ENCODE measurements around the gene ZNF341.

DNA sequence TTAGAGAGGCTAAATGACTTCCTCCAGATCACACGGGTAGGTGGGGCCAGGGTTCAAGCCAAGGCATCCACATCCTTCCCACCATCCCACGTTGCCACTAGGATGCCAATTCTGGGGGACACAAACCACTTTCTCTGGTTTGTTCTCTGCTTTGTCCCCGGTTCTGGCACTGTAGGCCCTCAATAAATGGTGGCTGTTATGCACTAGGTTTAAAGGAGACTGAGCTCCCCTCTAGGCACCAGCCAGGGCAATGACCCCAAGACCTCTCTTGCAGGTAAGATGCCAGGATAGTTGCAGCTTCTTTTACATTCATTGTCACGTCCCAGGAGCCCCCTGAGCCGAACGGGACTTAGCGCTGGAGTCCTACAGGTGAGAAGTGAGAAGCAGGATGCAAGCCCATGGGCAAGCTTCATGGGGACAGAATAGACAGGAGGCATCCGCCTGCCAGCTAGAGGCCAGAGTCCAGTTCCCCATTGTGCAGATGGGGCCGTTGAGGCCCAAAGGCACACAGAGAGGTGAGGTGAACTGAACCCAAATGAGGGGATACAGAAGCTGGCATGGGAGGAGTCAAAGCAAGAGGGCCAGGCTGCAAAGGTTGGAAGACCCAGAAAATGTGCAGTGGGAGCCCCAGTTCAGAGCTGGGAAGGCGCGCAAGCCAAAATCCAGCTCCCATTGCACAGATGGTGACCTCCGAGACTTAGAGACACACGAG, 12.4 kb upstream of the ZNF341 start:
- TF ChIP-seq POLR2AphosphoS5 (IDR thresholded peaks at IDR 0.05) = no peak
- TF ChIP-seq POLR2A (IDR thresholded peaks at IDR 0.05) = no peak
- TF ChIP-seq, protein P1, sequence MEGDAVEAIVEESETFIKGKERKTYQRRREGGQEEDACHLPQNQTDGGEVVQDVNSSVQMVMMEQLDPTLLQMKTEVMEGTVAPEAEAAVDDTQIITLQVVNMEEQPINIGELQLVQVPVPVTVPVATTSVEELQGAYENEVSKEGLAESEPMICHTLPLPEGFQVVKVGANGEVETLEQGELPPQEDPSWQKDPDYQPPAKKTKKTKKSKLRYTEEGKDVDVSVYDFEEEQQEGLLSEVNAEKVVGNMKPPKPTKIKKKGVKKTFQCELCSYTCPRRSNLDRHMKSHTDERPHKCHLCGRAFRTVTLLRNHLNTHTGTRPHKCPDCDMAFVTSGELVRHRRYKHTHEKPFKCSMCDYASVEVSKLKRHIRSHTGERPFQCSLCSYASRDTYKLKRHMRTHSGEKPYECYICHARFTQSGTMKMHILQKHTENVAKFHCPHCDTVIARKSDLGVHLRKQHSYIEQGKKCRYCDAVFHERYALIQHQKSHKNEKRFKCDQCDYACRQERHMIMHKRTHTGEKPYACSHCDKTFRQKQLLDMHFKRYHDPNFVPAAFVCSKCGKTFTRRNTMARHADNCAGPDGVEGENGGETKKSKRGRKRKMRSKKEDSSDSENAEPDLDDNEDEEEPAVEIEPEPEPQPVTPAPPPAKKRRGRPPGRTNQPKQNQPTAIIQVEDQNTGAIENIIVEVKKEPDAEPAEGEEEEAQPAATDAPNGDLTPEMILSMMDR (IDR thresholded peaks at IDR 0.05 in 8 of 11, conservative IDR thresholded peaks at IDR 0.05 in 3 of 11) = no peak

Data from spleen (tissue), 7 donors.